ENCODE results near the gene MYO7A. TPM values are rescaled to one million over a fixed set of nuclear protein-coding genes. Genes with fewer than 3 reads are reported as not detected.

MYO7A gene
- total RNA-seq, 1 donor from 2014 or later = 11.6 TPM

- no peak for TF ChIP-seq CTCF (IDR thresholded peaks at IDR 0.05; ENCODE audit: partially characterized antibody, unreplicated experiment)
- Mint-ChIP-seq H3K9me3 (ENCODE audit: unreplicated experiment) (peaks cover 8% of the 10 kb centered on the region), H3K27me3 (ENCODE audit: unreplicated experiment) (peaks cover 12% of the 10 kb centered on the region), H3K4me1 (ENCODE audit: low read depth, unreplicated experiment) (no peaks in the 10 kb centered on the region), H3K4me3 (ENCODE audit: unreplicated experiment) (no peak overlapping the region), H3K27ac (ENCODE audit: unreplicated experiment) (no peak overlapping the region), H3K36me3 (ENCODE audit: unreplicated experiment) (no peaks in the 10 kb centered on the region)
- DNase-seq = no peak
Measured at GRCh38 chr11:77213589-77214428, 85.8 kb downstream of the MYO7A start.

GRCh38 chr11:77214557-77214956 is 86.5 kb downstream of the MYO7A start:
- Mint-ChIP-seq H3K27ac (ENCODE audit: unreplicated experiment) (no peak overlapping the region), H3K36me3 (ENCODE audit: unreplicated experiment) (no peaks in the 10 kb centered on the region), H3K4me1 (ENCODE audit: low read depth, unreplicated experiment) (no peaks in the 10 kb centered on the region), H3K9me3 (ENCODE audit: unreplicated experiment) (peaks cover 8% of the 10 kb centered on the region), H3K4me3 (ENCODE audit: unreplicated experiment) (no peak overlapping the region), H3K27me3 (ENCODE audit: unreplicated experiment) (peaks cover 10% of the 10 kb centered on the region)
- no peak for TF ChIP-seq CTCF (IDR thresholded peaks at IDR 0.05; ENCODE audit: partially characterized antibody, unreplicated experiment)
- DNase-seq = no peak

GRCh38 chr11:77215106-77215505 is 87.1 kb downstream of the MYO7A start:
- peaks cover 10% of the 10 kb centered on the region for H3K27me3 Mint-ChIP-seq (ENCODE audit: unreplicated experiment)
- H3K4me3 Mint-ChIP-seq (ENCODE audit: unreplicated experiment) = no peak overlapping the region
- no peak overlapping the region for H3K27ac Mint-ChIP-seq (ENCODE audit: unreplicated experiment)
- H3K36me3 Mint-ChIP-seq (ENCODE audit: unreplicated experiment) = peaks cover 5% of the 10 kb centered on the region
- TF ChIP-seq CTCF (IDR thresholded peaks at IDR 0.05; ENCODE audit: partially characterized antibody, unreplicated experiment) = no peak
- H3K4me1 Mint-ChIP-seq (ENCODE audit: low read depth, unreplicated experiment) = no peaks in the 10 kb centered on the region
- peaks cover 5% of the 10 kb centered on the region for H3K9me3 Mint-ChIP-seq (ENCODE audit: unreplicated experiment)
- no peak for DNase-seq

- no peak for DNase-seq
- TF ChIP-seq CTCF (IDR thresholded peaks at IDR 0.05; ENCODE audit: partially characterized antibody, unreplicated experiment) = no peak
- Mint-ChIP-seq H3K27ac (ENCODE audit: unreplicated experiment) (no peak overlapping the region), H3K4me3 (ENCODE audit: unreplicated experiment) (no peak overlapping the region), H3K36me3 (ENCODE audit: unreplicated experiment) (peaks cover 6% of the 10 kb centered on the region), H3K9me3 (ENCODE audit: unreplicated experiment) (peaks cover 4% of the 10 kb centered on the region), H3K4me1 (ENCODE audit: low read depth, unreplicated experiment) (no peaks in the 10 kb centered on the region), H3K27me3 (ENCODE audit: unreplicated experiment) (peaks cover 10% of the 10 kb centered on the region)
Measured at GRCh38 chr11:77217156-77217555, 89.1 kb downstream of the MYO7A start.

- no peaks in the 10 kb centered on the region for H3K4me1 Mint-ChIP-seq (ENCODE audit: low read depth, unreplicated experiment)
- H3K9me3 Mint-ChIP-seq (ENCODE audit: unreplicated experiment) = no peaks in the 10 kb centered on the region
- H3K36me3 Mint-ChIP-seq (ENCODE audit: unreplicated experiment) = peaks cover 12% of the 10 kb centered on the region
- H3K27me3 Mint-ChIP-seq (ENCODE audit: unreplicated experiment) = peaks cover 5% of the 10 kb centered on the region
- H3K27ac Mint-ChIP-seq (ENCODE audit: unreplicated experiment) = no peak overlapping the region
- no peak for DNase-seq
- no peak for TF ChIP-seq CTCF (IDR thresholded peaks at IDR 0.05; ENCODE audit: partially characterized antibody, unreplicated experiment)
- no peak overlapping the region for H3K4me3 Mint-ChIP-seq (ENCODE audit: unreplicated experiment)
Measured at GRCh38 chr11:77223797-77224196, 95.8 kb downstream of the MYO7A start.

Data from glutamatergic neuron (in vitro differentiated cells).